Measurements from ENCODE around the gene ZKSCAN2. TPM values are rescaled to one million over a fixed set of nuclear protein-coding genes. Genes with fewer than 3 reads are reported as not detected.

Gene ZKSCAN2
- total RNA-seq, 1 donor from 2014 or later = 16.9 TPM

DNA sequence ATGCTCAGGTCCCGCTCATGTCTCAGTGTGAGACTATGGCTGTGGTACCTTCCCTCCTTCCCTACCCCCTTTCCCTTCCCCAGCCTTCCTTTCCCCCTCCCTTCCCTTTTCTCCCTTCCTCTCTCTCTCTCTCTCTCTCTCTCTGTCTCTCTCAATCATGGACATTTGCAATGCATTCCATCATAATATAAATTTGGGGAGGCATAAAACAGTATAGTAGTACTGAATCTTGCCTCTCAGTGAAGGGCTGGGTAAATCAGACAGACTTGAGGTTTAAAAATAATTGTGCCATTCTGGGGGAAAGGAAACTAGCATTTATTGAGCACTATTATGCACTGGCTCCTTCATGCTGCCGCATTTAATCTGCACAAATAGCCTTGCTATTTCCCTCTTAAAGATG, 4.3 kb downstream of the ZKSCAN2 start:
- DNase-seq (ENCODE audit: extremely low spot score, unreplicated experiment) = no peak
- H3K27me3 Mint-ChIP-seq = no peaks in the 10 kb centered on the region
- H3K4me3 Mint-ChIP-seq = no peak overlapping the region
- H3K27ac Mint-ChIP-seq = no peak overlapping the region
- H3K4me1 Mint-ChIP-seq (ENCODE audit: unreplicated experiment) = peaks cover 15% of the 10 kb centered on the region
- TF ChIP-seq, protein P1, sequence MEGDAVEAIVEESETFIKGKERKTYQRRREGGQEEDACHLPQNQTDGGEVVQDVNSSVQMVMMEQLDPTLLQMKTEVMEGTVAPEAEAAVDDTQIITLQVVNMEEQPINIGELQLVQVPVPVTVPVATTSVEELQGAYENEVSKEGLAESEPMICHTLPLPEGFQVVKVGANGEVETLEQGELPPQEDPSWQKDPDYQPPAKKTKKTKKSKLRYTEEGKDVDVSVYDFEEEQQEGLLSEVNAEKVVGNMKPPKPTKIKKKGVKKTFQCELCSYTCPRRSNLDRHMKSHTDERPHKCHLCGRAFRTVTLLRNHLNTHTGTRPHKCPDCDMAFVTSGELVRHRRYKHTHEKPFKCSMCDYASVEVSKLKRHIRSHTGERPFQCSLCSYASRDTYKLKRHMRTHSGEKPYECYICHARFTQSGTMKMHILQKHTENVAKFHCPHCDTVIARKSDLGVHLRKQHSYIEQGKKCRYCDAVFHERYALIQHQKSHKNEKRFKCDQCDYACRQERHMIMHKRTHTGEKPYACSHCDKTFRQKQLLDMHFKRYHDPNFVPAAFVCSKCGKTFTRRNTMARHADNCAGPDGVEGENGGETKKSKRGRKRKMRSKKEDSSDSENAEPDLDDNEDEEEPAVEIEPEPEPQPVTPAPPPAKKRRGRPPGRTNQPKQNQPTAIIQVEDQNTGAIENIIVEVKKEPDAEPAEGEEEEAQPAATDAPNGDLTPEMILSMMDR (conservative IDR thresholded peaks at IDR 0.05) = no peak
- peaks cover 27% of the 10 kb centered on the region for H3K36me3 Mint-ChIP-seq
- H3K9me3 Mint-ChIP-seq = peaks cover 7% of the 10 kb centered on the region

DNA sequence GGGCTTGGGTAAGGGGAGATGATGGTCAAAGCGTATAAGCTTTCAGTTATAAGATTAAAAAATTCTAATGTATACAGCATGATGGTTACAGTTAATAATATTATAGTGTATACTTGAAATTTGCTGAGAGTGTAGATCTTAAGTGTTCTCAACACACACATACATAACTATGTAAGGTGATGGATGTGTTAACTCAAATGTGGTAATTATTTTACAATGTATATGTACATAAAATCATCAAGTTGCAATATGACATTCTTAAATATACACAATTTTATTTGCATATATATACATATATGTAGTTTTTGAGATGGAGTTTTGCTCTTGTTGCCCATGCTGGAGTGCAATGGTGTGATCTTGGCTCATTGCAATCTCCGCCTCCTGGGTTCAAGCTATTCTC, 7.2 kb downstream of the ZKSCAN2 start:
- DNase-seq (ENCODE audit: extremely low spot score, unreplicated experiment) = no peak
- Mint-ChIP-seq H3K4me3 (no peak overlapping the region), H3K27me3 (no peaks in the 10 kb centered on the region), H3K27ac (no peak overlapping the region), H3K4me1 (ENCODE audit: unreplicated experiment) (peaks cover 4% of the 10 kb centered on the region), H3K9me3 (peaks cover 8% of the 10 kb centered on the region), H3K36me3 (peaks cover 49% of the 10 kb centered on the region)
- TF ChIP-seq, protein P1 (conservative IDR thresholded peaks at IDR 0.05) = no peak

DNA sequence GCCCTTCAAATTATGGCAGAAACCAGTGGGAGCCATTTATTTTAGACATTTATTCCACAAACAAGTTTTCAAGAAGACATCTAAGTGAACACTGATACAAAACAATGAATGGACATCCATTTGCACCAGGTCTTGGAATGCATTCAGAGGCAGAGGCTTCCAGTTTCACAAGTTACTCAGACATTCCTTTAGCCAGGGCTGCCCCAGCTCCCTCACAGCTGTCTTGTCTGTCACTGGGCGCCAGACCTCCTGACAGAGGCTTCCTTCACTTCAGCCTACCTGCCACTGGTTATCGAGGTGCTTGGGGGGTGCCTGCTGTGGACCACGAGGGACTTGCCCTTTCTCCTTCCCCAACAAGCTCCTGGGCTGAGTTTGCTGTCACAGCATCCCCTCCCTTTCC, 21.7 kb downstream of the ZKSCAN2 start:
- TF ChIP-seq, protein P1 (conservative IDR thresholded peaks at IDR 0.05) = no peak
- Mint-ChIP-seq H3K27me3 (peaks cover 1% of the 10 kb centered on the region), H3K36me3 (peaks cover 7% of the 10 kb centered on the region), H3K9me3 (no peaks in the 10 kb centered on the region), H3K4me1 (ENCODE audit: unreplicated experiment) (no peaks in the 10 kb centered on the region), H3K27ac (no peak overlapping the region), H3K4me3 (no peak overlapping the region)
- peak; percentile 24 for DNase-seq (ENCODE audit: extremely low spot score, unreplicated experiment)

DNA sequence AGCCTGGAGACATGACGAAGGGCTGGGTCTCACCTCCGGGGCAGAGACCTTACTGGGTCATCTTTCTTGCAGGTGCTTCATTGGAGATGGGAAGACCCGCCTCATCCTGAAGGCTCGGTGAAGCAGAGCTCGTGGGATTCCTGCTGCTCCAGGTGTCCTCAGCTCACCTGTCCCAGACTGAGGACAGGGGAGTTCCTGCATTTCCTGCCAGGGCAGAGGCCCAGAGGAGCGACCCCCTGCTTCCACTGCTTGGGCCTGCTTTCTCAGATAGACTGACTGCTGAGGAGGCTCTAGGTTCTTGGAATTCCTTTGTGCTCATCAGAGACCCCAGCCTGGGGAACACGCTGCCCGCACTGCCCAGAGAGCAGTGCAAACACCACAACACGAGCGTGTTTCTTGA, 29.3 kb downstream of the ZKSCAN2 start:
- H3K27ac Mint-ChIP-seq = no peak overlapping the region
- H3K27me3 Mint-ChIP-seq = peaks cover 3% of the 10 kb centered on the region
- no peak overlapping the region for H3K4me3 Mint-ChIP-seq
- no peaks in the 10 kb centered on the region for H3K36me3 Mint-ChIP-seq
- no peak for DNase-seq (ENCODE audit: extremely low spot score, unreplicated experiment)
- TF ChIP-seq, protein P1 (conservative IDR thresholded peaks at IDR 0.05) = no peak
- no peaks in the 10 kb centered on the region for H3K9me3 Mint-ChIP-seq
- H3K4me1 Mint-ChIP-seq (ENCODE audit: unreplicated experiment) = peaks cover 4% of the 10 kb centered on the region

DNA sequence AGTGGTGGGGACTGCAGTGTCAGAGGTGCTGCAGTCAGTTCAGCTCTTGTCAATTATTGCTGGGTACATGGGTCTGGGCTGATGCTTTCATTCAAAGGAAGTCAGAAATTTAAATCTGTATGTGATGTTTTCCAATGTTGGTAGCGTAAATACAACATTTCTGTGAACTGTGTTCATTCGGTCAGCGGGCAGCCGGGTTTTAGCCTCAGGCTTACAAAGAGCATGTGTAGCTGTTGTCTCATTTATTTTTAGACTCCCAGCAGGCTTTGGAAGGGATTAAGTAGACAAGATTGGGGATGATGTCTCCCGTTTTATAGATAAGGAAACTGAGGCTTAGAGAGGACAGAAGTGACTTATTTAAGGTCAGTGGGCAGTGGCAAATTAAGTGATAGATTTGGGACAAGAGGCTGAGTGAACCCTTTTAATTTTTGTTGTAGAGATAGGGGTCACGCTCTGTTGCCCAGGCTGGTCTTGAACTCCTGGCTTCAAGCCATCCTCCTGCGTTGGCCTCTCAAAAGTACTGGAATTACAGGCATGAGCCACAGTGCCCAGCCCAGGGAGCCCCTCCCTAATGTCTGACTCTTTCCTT, 32.8 kb downstream of the ZKSCAN2 start:
- TF ChIP-seq, protein P1 (conservative IDR thresholded peaks at IDR 0.05) = no peak
- Mint-ChIP-seq H3K36me3 (no peaks in the 10 kb centered on the region), H3K9me3 (no peaks in the 10 kb centered on the region), H3K4me1 (ENCODE audit: unreplicated experiment) (peaks cover 4% of the 10 kb centered on the region), H3K27ac (no peak overlapping the region), H3K4me3 (no peak overlapping the region), H3K27me3 (no peaks in the 10 kb centered on the region)
- no peak for DNase-seq (ENCODE audit: extremely low spot score, unreplicated experiment)

DNA sequence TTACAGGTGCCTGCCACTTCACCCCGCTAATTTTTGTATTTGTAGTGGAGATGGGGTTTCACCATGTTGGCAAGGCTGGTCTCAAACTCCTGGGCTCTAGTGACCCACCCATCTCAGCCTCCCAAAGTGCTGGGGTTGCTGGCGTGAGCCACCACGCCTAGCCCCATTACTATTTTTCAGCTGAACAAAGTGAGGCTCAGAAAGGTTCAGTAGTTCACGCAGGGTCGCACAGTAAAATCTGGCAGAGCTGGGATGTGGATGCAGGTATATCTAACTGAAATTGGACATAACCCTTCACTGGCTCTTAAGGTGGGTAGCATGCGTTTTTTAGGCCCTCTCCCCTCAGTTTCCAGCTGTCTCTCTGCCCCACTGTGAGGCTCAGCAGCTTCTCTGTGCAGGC, 33.7 kb downstream of the ZKSCAN2 start:
- Mint-ChIP-seq H3K4me1 (ENCODE audit: unreplicated experiment) (peaks cover 4% of the 10 kb centered on the region), H3K36me3 (no peaks in the 10 kb centered on the region), H3K9me3 (no peaks in the 10 kb centered on the region), H3K27me3 (no peaks in the 10 kb centered on the region), H3K27ac (no peak overlapping the region), H3K4me3 (no peak overlapping the region)
- no peak for DNase-seq (ENCODE audit: extremely low spot score, unreplicated experiment)
- TF ChIP-seq, protein P1 (conservative IDR thresholded peaks at IDR 0.05) = no peak

Measured in type B pancreatic cell (in vitro differentiated cells).